H1 (cell line): ENCODE measurements around the gene SUPT4H1. TPM values are rescaled to one million over a fixed set of nuclear protein-coding genes. Genes with fewer than 3 reads are reported as not detected.

Experiments
- CTCF ChIA-PET: fragments of 300-600 bp; sonication (Branson Sonifier 250); formaldehyde crosslinking; loops from one replicate; lab custom pipeline; 2021; ENCODE audit not compliant: partially characterized antibody; lab: Charles Lee
- POLR2A ChIA-PET: fragments of 300-600 bp; sonication (Branson Sonifier 250); formaldehyde crosslinking; loops from one replicate; lab custom pipeline; 2021; ENCODE audit warnings: inconsistent platforms; ENCODE audit not compliant: partially characterized antibody; lab: Charles Lee
- DNase-seq, 2 experiments: peaks; one replicate each; pipeline versions ENCODE4 v3.0.0 to v3.0.0-alpha.2; 2010 to 2022; ENCODE audit warnings: low spot score in 2 of 2, low read depth in 1 of 2, mixed read lengths in 1 of 2
- FAIRE-seq: peaks from 2 replicates; lab custom pipeline; 2011; peaks lifted over from hg19 to GRCh38; lab: Jason Lieb, UNC
- H2AFZ ChIP-seq: 2 replicates; pipeline ENCODE4 v1.8.1; 2012; ENCODE audit warnings: low read length, inconsistent platforms
- H2AK5ac ChIP-seq: 2 replicates; pipeline ENCODE4 v1.6.1; 2013; ENCODE audit warnings: low read depth, low read length
- H2BK120ac ChIP-seq: replicated peaks from 2 replicates; pipeline ENCODE3; 2013; ENCODE audit warnings: low read depth, low read length, inconsistent platforms
- H2BK12ac ChIP-seq: 2 replicates; pipeline ENCODE4 v1.6.1; 2013; ENCODE audit warnings: low read depth, low read length
- H2BK15ac ChIP-seq: 2 replicates; pipeline ENCODE4 v1.6.1; 2013; ENCODE audit warnings: low read length
- H2BK20ac ChIP-seq: 2 replicates; pipeline ENCODE4 v1.6.1; 2013; ENCODE audit warnings: low read length
- H2BK5ac ChIP-seq: 2 replicates; pipeline ENCODE4 v1.6.1; 2013; ENCODE audit warnings: low read depth, low read length
- H3K14ac ChIP-seq: 2 replicates; pipeline ENCODE4 v1.6.1; 2013; ENCODE audit warnings: inconsistent platforms; ENCODE audit not compliant: insufficient read length
- H3K18ac ChIP-seq: 2 replicates; pipeline ENCODE4 v1.6.1; 2013; ENCODE audit warnings: low read length; ENCODE audit errors: extremely low read depth
- H3K23ac ChIP-seq: 2 replicates; pipeline ENCODE4 v1.6.1; 2013; ENCODE audit warnings: inconsistent platforms; ENCODE audit not compliant: insufficient read length
- H3K23me2 ChIP-seq: 2 replicates; pipeline ENCODE4 v1.6.1; 2013; ENCODE audit warnings: low read depth, low read length
- H3K27ac ChIP-seq: 2 replicates; pipeline ENCODE4 v1.6.1; 2011; ENCODE audit warnings: low read depth, low read length, inconsistent platforms
- H3K27me3 ChIP-seq, 4 experiments: replicated peaks in 1 of 4; 1 replicate in 1 of 4; 2 replicates in 3 of 4; pipeline versions ENCODE4 v1.6.1 to v1.8.1; 2011 to 2013; ENCODE audit warnings: low read length in 3 of 4, mild to moderate bottlenecking in 3 of 4, inconsistent platforms in 2 of 4, mixed read lengths in 2 of 4, moderate library complexity in 1 of 4; ENCODE audit not compliant: control insufficient read depth in 3 of 4, insufficient read depth in 3 of 4; ENCODE audit errors: extremely low read depth in 1 of 4
- H3K36me3 ChIP-seq, 4 experiments: 2 replicates each; pipeline versions ENCODE4 v1.6.1 to v1.8.1; 2011 to 2013; ENCODE audit warnings: mild to moderate bottlenecking in 4 of 4, low read length in 3 of 4, moderate library complexity in 2 of 4, control low read depth in 1 of 4, inconsistent platforms in 1 of 4; ENCODE audit not compliant: insufficient read depth in 4 of 4, control insufficient read depth in 2 of 4
- H3K4ac ChIP-seq: replicated peaks from 2 replicates; pipeline ENCODE3; 2013; ENCODE audit warnings: low read length, low read depth, mixed read lengths, inconsistent platforms; ENCODE audit not compliant: insufficient read length
- H3K4me1 ChIP-seq, 4 experiments: replicated peaks in 1 of 4; 1 replicate in 1 of 4; 2 replicates in 3 of 4; pipeline versions ENCODE4 v1.6.1 to v1.8.1; 2011 to 2013; ENCODE audit warnings: low read length in 3 of 4, inconsistent platforms in 2 of 4, mixed read lengths in 1 of 4; ENCODE audit not compliant: insufficient read depth in 4 of 4, control insufficient read depth in 3 of 4
- H3K4me2 ChIP-seq, 2 experiments: 2 replicates each; pipeline versions ENCODE4 v1.6.1 to v1.8.1; 2011 to 2013; ENCODE audit warnings: low read depth in 2 of 2, low read length in 2 of 2, control low read depth in 1 of 2, inconsistent platforms in 1 of 2, mild to moderate bottlenecking in 1 of 2; ENCODE audit not compliant: insufficient read depth in 1 of 2
- H3K4me3 ChIP-seq, 4 experiments: fragments of 200-600, 300-600 bp in 1 of 4; sonication (generic), shearing (Covaris generic), sonication (Bioruptor Twin) in 1 of 4; 2 replicates each; pipeline versions ENCODE4 v1.5.1 to v1.8.1; 2011 to 2016; ENCODE audit warnings: low read length in 4 of 4, low read depth in 3 of 4, control low read depth in 2 of 4, inconsistent platforms in 2 of 4, mild to moderate bottlenecking in 2 of 4, mixed read lengths in 1 of 4, moderate library complexity in 1 of 4; ENCODE audit not compliant: insufficient read depth in 2 of 4; ENCODE audit errors: extremely low read depth in 1 of 4
- H3K56ac ChIP-seq: replicated peaks from 2 replicates; pipeline ENCODE3; 2013; ENCODE audit warnings: low read depth, mild to moderate bottlenecking, mixed read lengths, low read length, inconsistent platforms; ENCODE audit not compliant: insufficient read length
- H3K79me1 ChIP-seq: 2 replicates; pipeline ENCODE4 v1.6.1; 2013; ENCODE audit warnings: low read depth, low read length, control low read depth
- H3K79me2 ChIP-seq, 2 experiments: 2 replicates each; pipeline versions ENCODE4 v1.6.1 to v1.8.1; 2012 to 2013; ENCODE audit warnings: low read length in 2 of 2, mild to moderate bottlenecking in 2 of 2, inconsistent platforms in 1 of 2; ENCODE audit not compliant: insufficient read depth in 2 of 2, control insufficient read depth in 1 of 2
- H3K9ac ChIP-seq, 4 experiments: replicated peaks in 1 of 4; 1 replicate in 1 of 4; 2 replicates in 3 of 4; pipeline versions ENCODE4 v1.6.1 to v1.8.1; 2011 to 2013; ENCODE audit warnings: low read depth in 3 of 4, low read length in 3 of 4, control low read depth in 2 of 4, mild to moderate bottlenecking in 2 of 4, moderate library complexity in 2 of 4, inconsistent platforms in 1 of 4; ENCODE audit errors: extremely low read depth in 1 of 4
- H3K9me3 ChIP-seq, 2 experiments: 2 replicates each; pipeline versions ENCODE4 v1.6.1 to v1.8.1; 2012 to 2013; ENCODE audit warnings: mild to moderate bottlenecking in 2 of 2, moderate library complexity in 2 of 2, control low read depth in 1 of 2, inconsistent platforms in 1 of 2, low read depth in 1 of 2, low read length in 1 of 2, mixed read lengths in 1 of 2; ENCODE audit not compliant: insufficient read depth in 2 of 2
- H4K20me1 ChIP-seq, 2 experiments: replicated peaks in 1 of 2; 2 replicates each; pipeline versions ENCODE3 to v1.8.1; 2011 to 2013; ENCODE audit warnings: inconsistent platforms in 2 of 2, low read length in 2 of 2, mild to moderate bottlenecking in 1 of 2; ENCODE audit not compliant: insufficient read depth in 2 of 2, control insufficient read depth in 1 of 2
- H4K5ac ChIP-seq: 2 replicates; pipeline ENCODE4 v1.6.1; 2013; ENCODE audit warnings: low read length, low read depth, mixed read lengths, inconsistent platforms; ENCODE audit not compliant: insufficient read length
- H4K8ac ChIP-seq: 2 replicates; pipeline ENCODE4 v1.8.0; 2013; ENCODE audit warnings: mild to moderate bottlenecking, moderate library complexity, low read length, inconsistent platforms; ENCODE audit not compliant: insufficient read depth; ENCODE audit errors: extremely low read depth
- H4K91ac ChIP-seq: replicated peaks from 2 replicates; pipeline ENCODE3; 2013; ENCODE audit warnings: low read length, mixed read lengths, inconsistent platforms; ENCODE audit not compliant: insufficient read length
- CTBP2 ChIP-seq: IDR thresholded peaks from 2 replicates; pipeline ENCODE4 v1.7.0; 2011; ENCODE audit warnings: borderline replicate concordance, mild to moderate bottlenecking, moderate library complexity, mixed read lengths, low read length; ENCODE audit not compliant: insufficient read depth, insufficient read length
- EGR1 ChIP-seq: IDR thresholded peaks from 2 replicates; pipeline ENCODE4 v1.6.1; 2011; ENCODE audit warnings: low read depth, low read length, borderline replicate concordance
- GTF2F1 ChIP-seq: IDR thresholded peaks from 2 replicates; pipeline ENCODE4 v1.6.1; 2012; ENCODE audit warnings: low read depth, low read length, improper control_type of control experiment, borderline replicate concordance
- JUND ChIP-seq: IDR thresholded peaks from 2 replicates; pipeline ENCODE4 v1.6.1; 2011; ENCODE audit warnings: mild to moderate bottlenecking, improper control_type of control experiment, low read length
- POLR2A ChIP-seq, 2 experiments: IDR thresholded peaks; 1 replicate in 1 of 2; 2 replicates in 1 of 2; pipeline ENCODE4 v1.6.1; 2011; ENCODE audit warnings: low read depth in 2 of 2, low read length in 2 of 2, mild to moderate bottlenecking in 2 of 2; ENCODE audit errors: control extremely low read depth in 1 of 2
- POLR2AphosphoS5 ChIP-seq: IDR thresholded peaks from 2 replicates; pipeline ENCODE4 v1.6.1; 2011; ENCODE audit warnings: low read depth, low read length
- SIN3A ChIP-seq, 2 experiments: IDR thresholded peaks in 1 of 2; conservative IDR thresholded peaks in 1 of 2; 2 replicates each; pipeline ENCODE4 v1.6.1; 2011 to 2012; ENCODE audit warnings: low read length in 2 of 2, improper control_type of control experiment in 1 of 2, low read depth in 1 of 2, mild to moderate bottlenecking in 1 of 2
- TAF1 ChIP-seq: IDR thresholded peaks from 2 replicates; pipeline ENCODE4 v1.6.1; 2011; ENCODE audit warnings: mild to moderate bottlenecking, low read depth, low read length
- TBP ChIP-seq: IDR thresholded peaks from 2 replicates; pipeline ENCODE4 v1.6.1; 2011; ENCODE audit warnings: low read depth, low read length, improper control_type of control experiment
- WGBS, 2 experiments: shearing (Covaris generic) in 1 of 2; methylation state at CpG; one replicate each; pipeline versions ENCODE4 v1.1.6 to v1.1.7; 2013 to 2015; ENCODE audit warnings: low lambda C conversion rate in 2 of 2, mixed read lengths in 2 of 2, inconsistent platforms in 1 of 2, low coverage in 1 of 2, missing lambda C conversion rate in 1 of 2; ENCODE audit not compliant: insufficient replicate concordance in 2 of 2, insufficient coverage in 1 of 2, insufficient read length in 1 of 2; ENCODE audit errors: extremely low coverage in 1 of 2, missing lambda C conversion rate in 1 of 2; 5-methylcytosine and 5-hydroxymethylcytosine counted together
- polyA plus RNA-seq, 7 experiments: library from polyadenylated mRNA; depleted of rRNA in 3 of 7; stranded (reverse) in 5 of 7; unstranded in 2 of 7; fragments of >200 nt in 5 of 7; fragments of 200-250 nt in 2 of 7; gene quantifications; 1 replicate in 5 of 7; 2 replicates in 1 of 7; 4 replicates in 1 of 7; pipeline versions ENCODE4 v1.2.1 to v1.2.3, GENCODE V29; 2011 to 2013; ENCODE audit warnings: missing spikeins in 2 of 7, mixed read lengths in 2 of 7
- total RNA-seq: library from RNA; stranded (reverse); fragmentation: NEBNext Ultra II Directional; extraction: Animal tissue kit (Norgen Biotek cat#: 25700); gene quantifications from 2 replicates; pipeline ENCODE4 v1.2.1, GENCODE V29; 2021

The SUPT4H1 gene
- total and polyA plus RNA-seq, 2 of the 8 experiments (the other 6 are each of a cell fraction or from before 2014, with no cell fraction given) = 112 to 143 TPM

GRCh38 chr17:58338841-58339754, 12.9 kb downstream of the SUPT4H1 start:
- Histone ChIP-seq H3K23ac (no peak overlapping the region), H4K8ac (0 out of 2 replicates have a peak overlapping the region, but pooled peaks have one; percentile 1), H3K4me3 (0 out of 8 replicates have a peak overlapping the region, but pooled peaks of 1 of the 4 experiments have one; percentile 13), H2AK5ac (0 out of 2 replicates have a peak overlapping the region, but pooled peaks have one; percentile 87), H2BK5ac (peak overlapping the region; percentile 90), H3K4me2 (peak overlapping the region; percentile 48 to 54; a peak in 3 of 4 replicates), H3K36me3 (no peaks in the 10 kb centered on the region), H2BK15ac (peak overlapping the region; percentile 74), H2AFZ (no peak overlapping the region; the same call in 1 of the 2 replicates), H2BK120ac (peak overlapping the region; percentile 94), H3K56ac (no peak overlapping the region), H3K23me2 (no peaks in the 10 kb centered on the region), H4K20me1 (no peaks in the 10 kb centered on the region), H3K14ac (no peak overlapping the region), H2BK12ac (peak overlapping the region; percentile 88; the same call in 1 of the 2 replicates), H3K4ac (peak overlapping the region; percentile 75), H3K79me2 (no peaks in the 10 kb centered on the region), H4K91ac (peak overlapping the region; percentile 95), H3K27ac (peak overlapping the region; percentile 70), H3K79me1 (no peaks in the 10 kb centered on the region), H3K4me1 (peaks cover 4 to 24% (median 19%) of the 10 kb centered on the region in 4 experiments), H3K27me3 (peaks cover 0 to 2% (median 0%) of the 10 kb centered on the region in 4 experiments; a peak in 3 of 7 replicates), H4K5ac (peak overlapping the region; percentile 23), H3K9ac (no peak overlapping the region), H2BK20ac (peak overlapping the region; percentile 98; the same call in 1 of the 2 replicates), H3K9me3 (no peaks in the 10 kb centered on the region), H3K18ac (peak overlapping the region; percentile 86)
- 72% methylated on average over 10 of the region's 10 CpGs; no CpG with 5 or more reads in 1 of the 2 experiments for WGBS, 2 experiments
- POLR2A ChIA-PET = interaction anchor here (0.8 to 11.3 kb wide), 6 partner anchors 8 to 55 kb away, joined by 3 to 149 read pairs (median 18); partner anchors contain the start of genes SUPT4H1 and TSPOAP1
- FAIRE-seq (no peak), DNase-seq (peak in 1 of 2 experiments; percentile 73)
- CTCF ChIA-PET = interaction anchor here (0.7 to 18.5 kb wide), 7 partner anchors 11 to 81 kb away, joined by 3 to 384 read pairs (median 4); partner anchors contain the start of genes RNF43 and TSPOAP1
- TF ChIP-seq POLR2A (IDR thresholded peaks at IDR 0.05; ENCODE audit: control extremely low read depth in 1 of 2, low read depth in 2 of 2, low read length in 2 of 2) (peak in 1 of 2 experiments; percentile 73; a peak in 2 of 3 replicates), TAF1 (peak; percentile 57; the same call in 1 of the 2 replicates), EGR1 (0 out of 2 replicates have a peak, but pooled peaks have one; percentile 44), CTBP2 (no peak), SIN3A (conservative IDR thresholded peaks at IDR 0.05 in 1 of 2, IDR thresholded peaks at IDR 0.05 in 1 of 2; ENCODE audit: low read depth in 1 of 2, low read length in 2 of 2) (no peak), TBP (peak; percentile 42; the same call in 1 of the 2 replicates), JUND (no peak), GTF2F1 (no peak), POLR2AphosphoS5 (peak; percentile 57; the same call in 1 of the 2 replicates)
